Measurements from ENCODE around the gene VAV3. TPM values are rescaled to one million over a fixed set of nuclear protein-coding genes. Genes with fewer than 3 reads are reported as not detected.

VAV3 gene
- total and polyA plus RNA-seq, 11 donors: 0.57 to 8.3 (median 1.9) TPM

- Histone ChIP-seq H3K36me3 (no peaks in the 10 kb centered on the region), H3K27me3 (no peaks in the 10 kb centered on the region), H3K4me1 (peaks cover 0 to 4% (median 0%) of the 10 kb centered on the region in 12 donors), H3K4me3 (no peak overlapping the region), H3K9me3 (peaks cover 0 to 11% (median 0%) of the 10 kb centered on the region in 12 donors), H3K27ac (no peak overlapping the region)
- no peak for ATAC-seq
- TF ChIP-seq POLR2A (IDR thresholded peaks at IDR 0.05): no peak
- TF ChIP-seq, protein P1, sequence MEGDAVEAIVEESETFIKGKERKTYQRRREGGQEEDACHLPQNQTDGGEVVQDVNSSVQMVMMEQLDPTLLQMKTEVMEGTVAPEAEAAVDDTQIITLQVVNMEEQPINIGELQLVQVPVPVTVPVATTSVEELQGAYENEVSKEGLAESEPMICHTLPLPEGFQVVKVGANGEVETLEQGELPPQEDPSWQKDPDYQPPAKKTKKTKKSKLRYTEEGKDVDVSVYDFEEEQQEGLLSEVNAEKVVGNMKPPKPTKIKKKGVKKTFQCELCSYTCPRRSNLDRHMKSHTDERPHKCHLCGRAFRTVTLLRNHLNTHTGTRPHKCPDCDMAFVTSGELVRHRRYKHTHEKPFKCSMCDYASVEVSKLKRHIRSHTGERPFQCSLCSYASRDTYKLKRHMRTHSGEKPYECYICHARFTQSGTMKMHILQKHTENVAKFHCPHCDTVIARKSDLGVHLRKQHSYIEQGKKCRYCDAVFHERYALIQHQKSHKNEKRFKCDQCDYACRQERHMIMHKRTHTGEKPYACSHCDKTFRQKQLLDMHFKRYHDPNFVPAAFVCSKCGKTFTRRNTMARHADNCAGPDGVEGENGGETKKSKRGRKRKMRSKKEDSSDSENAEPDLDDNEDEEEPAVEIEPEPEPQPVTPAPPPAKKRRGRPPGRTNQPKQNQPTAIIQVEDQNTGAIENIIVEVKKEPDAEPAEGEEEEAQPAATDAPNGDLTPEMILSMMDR (IDR thresholded peaks at IDR 0.05): no peak
- intact Hi-C loops (cut with DNase I): no loop called here
- no peak for DNase-seq
- 81 to 95% (median 91%) methylated on average over 1 of the region's 1 CpG for WGBS, 4 donors
Observed at GRCh38 chr1:107674486-107674885, 290.5 kb downstream of the VAV3 start.

DNA sequence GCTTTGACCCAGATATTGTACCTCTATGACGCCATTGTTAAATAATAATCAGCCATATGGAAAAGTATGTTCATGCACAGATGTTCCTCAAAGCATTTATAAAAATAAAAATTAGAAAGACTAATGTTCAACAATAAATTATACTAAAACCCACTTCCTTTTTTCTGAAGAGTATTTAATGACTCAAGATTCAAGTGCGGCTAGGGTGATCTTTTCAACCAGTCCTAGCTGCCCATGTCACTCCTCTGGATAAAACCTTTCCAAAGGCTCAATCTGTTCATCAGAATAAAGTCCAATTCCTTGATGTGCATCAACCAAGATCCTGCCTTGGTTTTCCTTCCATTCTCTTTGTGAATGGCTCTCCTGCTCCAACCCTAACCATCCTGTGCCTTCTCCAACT, 292.0 kb downstream of the VAV3 start:
- Histone ChIP-seq H3K27ac (no peak overlapping the region), H3K36me3 (no peaks in the 10 kb centered on the region), H3K27me3 (no peaks in the 10 kb centered on the region), H3K9me3 (peaks cover 0 to 11% (median 0%) of the 10 kb centered on the region in 12 donors), H3K4me1 (peaks cover 0 to 4% (median 0%) of the 10 kb centered on the region in 12 donors), H3K4me3 (no peak overlapping the region)
- WGBS, 4 donors: 87 to 96% (median 94%) methylated on average over 2 of the region's 2 CpGs
- ATAC-seq (no peak), DNase-seq (no peak)
- no peak for TF ChIP-seq POLR2A (IDR thresholded peaks at IDR 0.05)
- TF ChIP-seq, protein P1 (IDR thresholded peaks at IDR 0.05): no peak
- intact Hi-C loops (cut with DNase I): no loop called here

DNA sequence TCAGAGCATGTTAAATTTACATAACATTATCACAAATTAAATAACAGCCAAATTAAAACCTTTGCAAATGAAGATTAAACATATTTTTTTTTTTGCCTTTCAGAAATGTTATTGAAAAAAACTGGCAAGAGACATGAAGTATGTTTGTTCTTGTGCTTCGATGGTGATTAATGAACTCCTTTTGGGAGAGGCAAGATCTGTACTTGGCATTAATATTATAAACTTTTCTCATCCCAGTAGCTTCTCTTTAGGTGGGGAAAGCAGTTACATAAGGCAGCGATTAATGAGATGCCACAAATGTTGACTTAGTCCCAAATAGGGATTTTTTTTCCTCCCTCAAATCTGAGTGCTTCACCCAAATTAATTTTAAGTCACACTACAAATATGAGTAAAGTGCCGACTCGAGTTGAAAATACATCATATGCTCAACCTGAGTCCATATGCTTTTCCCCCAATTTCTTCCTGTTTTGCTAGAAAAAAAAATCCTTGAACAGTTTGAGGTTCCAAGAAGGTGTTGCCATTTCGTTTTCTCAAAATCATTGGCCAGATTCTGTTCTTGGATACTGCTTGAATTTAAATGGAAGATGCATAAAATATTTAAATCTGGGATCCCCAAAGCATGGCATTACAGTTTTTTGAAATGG, 294.5 kb downstream of the VAV3 start:
- Histone ChIP-seq H3K36me3 (no peaks in the 10 kb centered on the region), H3K27me3 (no peaks in the 10 kb centered on the region), H3K9me3 (peaks cover 0 to 11% (median 0%) of the 10 kb centered on the region in 12 donors), H3K27ac (peak overlapping the region in 1 of 12 donors; percentile 52), H3K4me3 (no peak overlapping the region), H3K4me1 (peaks cover 0 to 4% (median 0%) of the 10 kb centered on the region in 12 donors)
- intact Hi-C loops (cut with DNase I): no loop called here
- DNase-seq (no peak), ATAC-seq (no peak)
- 79 to 83% (median 82%) methylated on average over 5 of the region's 5 CpGs for WGBS, 4 donors
- TF ChIP-seq POLR2A (IDR thresholded peaks at IDR 0.05): no peak
- TF ChIP-seq, protein P1 (IDR thresholded peaks at IDR 0.05): no peak

GRCh38 chr1:107669996-107670395, 295.0 kb downstream of the VAV3 start:
- WGBS, 4 donors: 0 to 28% (median 9%) methylated on average over 1 of the region's 1 CpG
- Histone ChIP-seq H3K4me3 (no peak overlapping the region), H3K9me3 (peaks cover 0 to 8% (median 0%) of the 10 kb centered on the region in 12 donors), H3K36me3 (no peaks in the 10 kb centered on the region), H3K27me3 (no peaks in the 10 kb centered on the region), H3K27ac (no peak overlapping the region), H3K4me1 (peaks cover 0 to 4% (median 0%) of the 10 kb centered on the region in 12 donors)
- TF ChIP-seq, protein P1 (IDR thresholded peaks at IDR 0.05): no peak
- TF ChIP-seq POLR2A (IDR thresholded peaks at IDR 0.05): no peak
- peak in 2 of 5 donors; percentile 12 to 27 for DNase-seq
- no peak for ATAC-seq
- intact Hi-C loops (cut with DNase I): no loop called here

Measured in heart left ventricle (tissue), 16 donors.